Endothelial cell of umbilical vein (primary cell): ENCODE measurements around the gene OSBP2. TPM values are rescaled to one million over a fixed set of nuclear protein-coding genes. Genes with fewer than 3 reads are reported as not detected.

Experiments
- BruUV-seq: library from RNA; stranded (reverse); fragments of 400-500 nt; replicated peaks from 2 replicates; lab custom pipeline; 2021; lab: Mats Ljungman, UMichigan
- CTCF ChIA-PET: fragments of 300-600, 350-600 bp; sonication (Branson Sonifier 250); formaldehyde crosslinking; loops from one replicate; lab custom pipeline; 2021; ENCODE audit warnings: antibody characterized with exemption, inconsistent platforms; lab: Charles Lee
- POLR2A ChIA-PET: fragments of 300-600, 350-600 bp; sonication (Branson Sonifier 250); formaldehyde crosslinking; loops from one replicate; lab custom pipeline; 2021; ENCODE audit warnings: antibody characterized with exemption, inconsistent platforms; lab: Charles Lee
- DNase-seq: peaks from one replicate; pipeline ENCODE4 v3.0.0-alpha.2; 2011; ENCODE audit warnings: low read depth, low spot score
- FAIRE-seq: peaks from 2 replicates; lab custom pipeline; 2011; peaks lifted over from hg19 to GRCh38; lab: Jason Lieb, UNC
- H2AFZ ChIP-seq: 2 replicates; pipeline ENCODE4 v1.6.0; 2012; ENCODE audit warnings: low read depth, low read length, control low read depth, inconsistent platforms
- H3K27ac ChIP-seq: 2 replicates; pipeline ENCODE4 v1.5.1; 2011; ENCODE audit warnings: low read depth, mild to moderate bottlenecking, control low read depth, low read length, moderate library complexity; ENCODE audit not compliant: insufficient read depth
- H3K27me3 ChIP-seq, 2 experiments: 2 replicates each; pipeline versions ENCODE4 v1.6.0 to v1.6.1; 2011; ENCODE audit warnings: low read length in 2 of 2, mixed read lengths in 1 of 2; ENCODE audit not compliant: control insufficient read depth in 2 of 2, insufficient read depth in 2 of 2
- H3K36me3 ChIP-seq, 2 experiments: 2 replicates in 1 of 2; 3 replicates in 1 of 2; pipeline ENCODE4 v1.5.1; 2011; ENCODE audit warnings: low read length in 2 of 2, mild to moderate bottlenecking in 1 of 2, moderate library complexity in 1 of 2; ENCODE audit not compliant: control insufficient read depth in 2 of 2, insufficient read depth in 2 of 2; ENCODE audit errors: extremely low read depth in 1 of 2
- H3K4me1 ChIP-seq: 3 replicates; pipeline ENCODE4 v1.5.1; 2011; ENCODE audit warnings: mild to moderate bottlenecking, low read length; ENCODE audit not compliant: control insufficient read depth, insufficient read depth; ENCODE audit errors: extremely low read depth
- H3K4me2 ChIP-seq: 2 replicates; pipeline ENCODE4 v1.6.1; 2011; ENCODE audit warnings: low read length, control low read depth, mixed read lengths; ENCODE audit not compliant: insufficient read depth
- H3K4me3 ChIP-seq, 3 experiments: fragments of 200-600 bp in 1 of 3; sonication (generic), shearing (Covaris generic) in 1 of 3; replicated peaks in 1 of 3; 2 replicates each; pipeline ENCODE4 v1.5.1; 2011 to 2016; ENCODE audit warnings: control low read depth in 3 of 3, low read length in 3 of 3, mild to moderate bottlenecking in 2 of 3, inconsistent platforms in 1 of 3, low read depth in 1 of 3, moderate library complexity in 1 of 3; ENCODE audit not compliant: insufficient read depth in 1 of 3
- H3K79me2 ChIP-seq: 2 replicates; pipeline ENCODE4 v1.6.0; 2012; ENCODE audit warnings: low read length, inconsistent platforms; ENCODE audit not compliant: control insufficient read depth, insufficient read depth
- H3K9ac ChIP-seq: replicated peaks from 2 replicates; pipeline ENCODE3; 2011; ENCODE audit warnings: low read length, control low read depth; ENCODE audit not compliant: insufficient read depth; ENCODE audit errors: extremely low read depth
- H3K9me1 ChIP-seq: replicated peaks from 3 replicates; pipeline ENCODE4 v1.6.0; 2011; ENCODE audit warnings: mild to moderate bottlenecking, low read length; ENCODE audit not compliant: control insufficient read depth, insufficient read depth; ENCODE audit errors: extremely low read depth
- H3K9me3 ChIP-seq: replicated peaks from 2 replicates; pipeline ENCODE4 v1.5.1; 2012; ENCODE audit warnings: low read length, inconsistent platforms; ENCODE audit not compliant: control insufficient read depth, insufficient read depth
- H4K20me1 ChIP-seq: replicated peaks from 2 replicates; pipeline ENCODE3; 2011; ENCODE audit warnings: mild to moderate bottlenecking, low read length; ENCODE audit not compliant: control insufficient read depth, insufficient read depth; ENCODE audit errors: extremely low read depth
- EZH2 ChIP-seq: IDR thresholded peaks from 2 replicates; pipeline ENCODE4 v1.6.1; 2012; ENCODE audit warnings: borderline replicate concordance, low read depth, mild to moderate bottlenecking, moderate library complexity, low read length, inconsistent platforms; ENCODE audit not compliant: severe bottlenecking
- FOS ChIP-seq: IDR thresholded peaks from 2 replicates; pipeline ENCODE4 v1.6.1; 2011; ENCODE audit warnings: mild to moderate bottlenecking, low read length, moderate library complexity, borderline replicate concordance; ENCODE audit not compliant: insufficient read depth
- GATA2 ChIP-seq: IDR thresholded peaks from 2 replicates; pipeline ENCODE4 v1.7.0; 2011; ENCODE audit warnings: low read depth, mild to moderate bottlenecking, moderate library complexity, mixed read lengths, low read length; ENCODE audit not compliant: insufficient read length, insufficient read depth
- JUN ChIP-seq: IDR thresholded peaks from 2 replicates; pipeline ENCODE4 v1.6.1; 2011; ENCODE audit warnings: borderline replicate concordance, low read depth; ENCODE audit not compliant: insufficient read length, insufficient read depth
- MAX ChIP-seq: IDR thresholded peaks from 2 replicates; pipeline ENCODE4 v1.6.1; 2011; ENCODE audit not compliant: insufficient read depth, insufficient read length
- MYC ChIP-seq: IDR thresholded peaks from one replicate; pipeline ENCODE4 v1.6.1; 2011; ENCODE audit warnings: mild to moderate bottlenecking, low read depth, low read length
- POLR2A ChIP-seq: IDR thresholded peaks from 2 replicates; pipeline ENCODE4 v1.6.1; 2012; ENCODE audit warnings: low read depth, mild to moderate bottlenecking, control low read depth, low read length
- POLR2AphosphoS5 ChIP-seq: IDR thresholded peaks from 2 replicates; pipeline ENCODE4 v1.6.1; 2012; ENCODE audit warnings: low read depth, mild to moderate bottlenecking, control low read depth, low read length, moderate library complexity; ENCODE audit not compliant: insufficient read depth
- dilution Hi-C: fragments of 300-500 bp; cut with MboI; formaldehyde crosslinking; loops from one replicate; pipeline ENCODE4 v1.15.0; 2019; ENCODE audit warnings: low sequenced_read_pairs; ENCODE audit not compliant: extremely low pct_ligation_motif_present
- intact Hi-C: fragments of 100-400 bp; cut with micrococcal nuclease; formaldehyde crosslinking; loops from one replicate; pipeline ENCODE4 v1.10.0; 2022
- polyA plus RNA-seq, 4 experiments: library from polyadenylated mRNA; depleted of rRNA in 3 of 4; stranded (reverse) in 3 of 4; unstranded in 1 of 4; fragments of >200 nt; gene quantifications; 2 replicates each; pipeline versions ENCODE4 v1.2.1 to v1.2.3, GENCODE V29; 2011 to 2012; ENCODE audit warnings: missing spikeins in 1 of 4
- total RNA-seq: library from RNA; stranded (reverse); gene quantifications from 2 replicates; pipeline ENCODE4 v1.2.3, GENCODE V29; 2021
- TF ChIP-seq, protein P1 (sequence below), 2 donors: IDR thresholded peaks; 1 replicate in 1 of 2; 2 replicates in 1 of 2; pipeline ENCODE4 v1.5.1; 2011; ENCODE audit warnings: low read length in 2 of 2, mild to moderate bottlenecking in 2 of 2, moderate library complexity in 2 of 2, control low read depth in 1 of 2, inconsistent platforms in 1 of 2, low read depth in 1 of 2; ENCODE audit not compliant: insufficient read depth in 1 of 2; ENCODE audit errors: extremely low read depth in 1 of 2

OSBP2 gene
- total and polyA plus RNA-seq, 2 donors (not counting 3 experiments of a cell fraction or from before 2014, with no cell fraction given): 4.1 to 7.5 TPM

GRCh38 chr22:30668386-30668710 lies 26.3 kb upstream of the OSBP2 start:
- BruUV-seq: no TSS peak
- FAIRE-seq (no peak), DNase-seq (no peak)
- peaks cover 0 to 9% of the 10 kb centered on the region in 2 experiments for H3K36me3 ChIP-seq
- TF ChIP-seq POLR2AphosphoS5 (no peak), POLR2A (no peak), JUN (no peak), GATA2 (no peak), MAX (no peak), FOS (no peak), MYC (no peak), EZH2 (no peak)
- TF ChIP-seq, protein P1, sequence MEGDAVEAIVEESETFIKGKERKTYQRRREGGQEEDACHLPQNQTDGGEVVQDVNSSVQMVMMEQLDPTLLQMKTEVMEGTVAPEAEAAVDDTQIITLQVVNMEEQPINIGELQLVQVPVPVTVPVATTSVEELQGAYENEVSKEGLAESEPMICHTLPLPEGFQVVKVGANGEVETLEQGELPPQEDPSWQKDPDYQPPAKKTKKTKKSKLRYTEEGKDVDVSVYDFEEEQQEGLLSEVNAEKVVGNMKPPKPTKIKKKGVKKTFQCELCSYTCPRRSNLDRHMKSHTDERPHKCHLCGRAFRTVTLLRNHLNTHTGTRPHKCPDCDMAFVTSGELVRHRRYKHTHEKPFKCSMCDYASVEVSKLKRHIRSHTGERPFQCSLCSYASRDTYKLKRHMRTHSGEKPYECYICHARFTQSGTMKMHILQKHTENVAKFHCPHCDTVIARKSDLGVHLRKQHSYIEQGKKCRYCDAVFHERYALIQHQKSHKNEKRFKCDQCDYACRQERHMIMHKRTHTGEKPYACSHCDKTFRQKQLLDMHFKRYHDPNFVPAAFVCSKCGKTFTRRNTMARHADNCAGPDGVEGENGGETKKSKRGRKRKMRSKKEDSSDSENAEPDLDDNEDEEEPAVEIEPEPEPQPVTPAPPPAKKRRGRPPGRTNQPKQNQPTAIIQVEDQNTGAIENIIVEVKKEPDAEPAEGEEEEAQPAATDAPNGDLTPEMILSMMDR (IDR thresholded peaks at IDR 0.05; ENCODE audit: extremely low read depth in 1 of 2, insufficient read depth in 1 of 2, low read depth in 1 of 2, low read length in 2 of 2): no peak
- H3K4me2 ChIP-seq: peak overlapping the region; percentile 89
- intact Hi-C loops: no loop called here
- H3K27ac ChIP-seq: no peak overlapping the region
- ChIA-PET POLR2A (no interaction called here), CTCF (interaction anchor here (3.9 to 4.5 kb wide), 2 partner anchors 33 to 86 kb away, joined by 27 to 47 read pairs; partner anchors contain the start of gene SLC35E4)
- H3K79me2 ChIP-seq: no peaks in the 10 kb centered on the region
- H3K27me3 ChIP-seq: no peaks in the 10 kb centered on the region
- dilution Hi-C loops: no loop called here
- peak overlapping the region; percentile 35 to 71 (median 66) for H3K4me3 ChIP-seq
- peak overlapping the region; percentile 93 for H2AFZ ChIP-seq
- no peaks in the 10 kb centered on the region for H3K9me1 ChIP-seq
- H3K9ac ChIP-seq: peak overlapping the region; percentile 18
- no peaks in the 10 kb centered on the region for H4K20me1 ChIP-seq
- peaks cover 18% of the 10 kb centered on the region for H3K4me1 ChIP-seq
- no peaks in the 10 kb centered on the region for H3K9me3 ChIP-seq
